Stimulated activated naive CD4-positive, alpha-beta T cell treated with Interleukin-2 at 50 U/mL for 16 hours (primary cell): Measurements from ENCODE around the gene AFAP1L2.
"Not testable (repeated sequence)": the region's sequence is repeated elsewhere in the genome, so short reads cannot be mapped to it uniquely, and the experiment has no call there.

Experiments
- DNase-seq: peaks from one replicate; lab custom pipeline; 2025; lab: John Stamatoyannopoulos, UW

The AFAP1L2 gene

DNA sequence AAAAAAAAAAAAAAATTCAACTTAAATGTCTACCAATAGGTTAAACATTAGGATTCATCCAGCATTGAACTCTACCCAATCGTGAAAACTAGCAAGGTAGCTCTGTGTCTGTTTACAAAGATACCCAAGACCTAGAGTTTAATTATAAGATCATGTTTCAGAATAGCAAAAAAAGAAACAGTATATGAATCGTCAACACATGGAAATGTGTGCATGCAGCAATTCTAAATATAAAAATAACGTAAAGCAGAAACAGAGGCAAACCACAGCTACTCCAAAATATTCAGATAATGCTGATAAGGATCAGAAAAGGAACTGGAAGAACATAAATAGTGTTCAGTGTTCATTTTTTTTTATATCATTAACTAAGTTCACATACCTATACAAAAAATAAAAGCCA lies 68.7 kb downstream of the AFAP1L2 start:
- DNase-seq: no peak

DNA sequence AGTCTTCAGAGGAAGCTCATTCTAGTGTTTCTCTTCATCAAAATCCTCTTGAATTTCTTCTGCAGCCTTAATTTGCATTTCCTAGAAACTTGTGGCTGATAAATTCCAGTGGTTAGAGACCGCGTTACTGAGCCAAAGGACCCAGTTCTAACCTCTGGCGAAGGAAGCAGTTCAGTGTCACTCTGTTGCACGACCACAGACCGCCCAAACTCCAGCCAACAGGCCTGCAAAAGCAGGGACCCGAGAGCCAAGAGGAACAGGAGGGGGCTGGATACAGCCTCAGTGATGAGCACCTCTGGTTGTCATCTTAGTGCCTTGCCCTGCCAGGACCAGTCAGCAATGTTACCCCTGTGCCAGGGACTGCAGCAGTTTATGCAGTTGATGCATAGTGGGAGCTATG lies 70.0 kb downstream of the AFAP1L2 start:
- no peak for DNase-seq

DNA sequence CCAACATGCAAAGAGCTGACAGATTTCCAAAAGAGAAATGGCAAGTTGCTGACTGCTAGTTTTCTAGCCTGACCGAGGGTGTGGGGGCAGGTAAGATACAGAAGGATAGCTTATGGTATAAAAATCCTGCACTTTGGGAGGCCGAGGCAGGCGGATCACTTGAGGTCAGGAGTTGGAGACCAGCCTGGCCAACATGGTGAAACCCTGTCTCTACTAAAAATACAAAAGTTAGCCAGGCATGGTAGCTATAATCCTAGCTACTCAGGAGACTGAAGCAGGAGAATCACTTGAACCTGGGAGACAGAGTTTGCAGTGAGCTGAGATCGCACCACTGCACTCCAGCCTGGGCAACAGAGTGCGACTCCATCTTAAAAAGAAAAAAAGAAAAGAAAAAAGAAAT lies 70.9 kb downstream of the AFAP1L2 start:
- DNase-seq: not testable (repeated sequence)

DNA sequence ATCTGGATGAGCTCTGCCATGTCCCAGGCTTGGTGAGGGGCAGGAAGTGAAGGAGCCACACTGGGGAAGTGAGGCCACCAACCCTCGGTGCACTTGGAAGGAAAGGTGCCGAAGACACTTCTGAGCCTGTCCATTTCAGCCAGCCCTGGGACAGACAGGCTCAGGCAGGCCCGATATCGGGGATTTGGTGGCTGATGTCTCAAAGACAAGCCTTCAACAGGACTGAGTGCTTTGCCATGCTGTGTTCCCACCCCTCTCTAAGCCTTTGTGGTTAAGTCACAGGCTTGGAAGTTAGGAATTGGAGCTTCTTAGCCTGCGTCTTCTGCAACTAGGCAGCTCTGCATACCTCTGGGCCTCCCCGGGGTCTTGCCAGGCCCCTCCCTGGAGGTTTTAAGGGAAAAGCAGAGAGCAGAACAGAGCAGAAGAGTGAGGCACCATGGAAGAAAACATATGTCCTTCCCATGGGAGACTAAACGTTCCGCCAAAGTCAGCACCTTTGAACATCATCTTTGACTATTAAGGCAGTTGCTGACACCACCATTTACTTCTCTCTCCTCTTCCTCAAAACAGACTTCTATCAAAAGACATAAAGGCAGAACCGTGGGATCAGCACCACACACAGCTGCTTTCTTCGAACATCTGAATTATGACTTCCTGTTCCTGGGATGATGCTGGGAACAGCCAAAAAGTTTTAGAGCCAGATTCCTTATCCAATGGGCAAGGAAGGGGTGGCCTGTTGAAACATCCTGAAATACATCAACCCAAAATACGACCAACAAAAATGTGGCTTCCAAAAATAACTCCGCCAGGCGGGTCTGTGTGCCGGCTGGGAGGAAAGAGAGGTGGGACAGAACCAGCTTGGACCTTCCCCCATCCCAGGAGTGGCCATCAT lies 71.8 kb downstream of the AFAP1L2 start:
- no peak for DNase-seq

DNA sequence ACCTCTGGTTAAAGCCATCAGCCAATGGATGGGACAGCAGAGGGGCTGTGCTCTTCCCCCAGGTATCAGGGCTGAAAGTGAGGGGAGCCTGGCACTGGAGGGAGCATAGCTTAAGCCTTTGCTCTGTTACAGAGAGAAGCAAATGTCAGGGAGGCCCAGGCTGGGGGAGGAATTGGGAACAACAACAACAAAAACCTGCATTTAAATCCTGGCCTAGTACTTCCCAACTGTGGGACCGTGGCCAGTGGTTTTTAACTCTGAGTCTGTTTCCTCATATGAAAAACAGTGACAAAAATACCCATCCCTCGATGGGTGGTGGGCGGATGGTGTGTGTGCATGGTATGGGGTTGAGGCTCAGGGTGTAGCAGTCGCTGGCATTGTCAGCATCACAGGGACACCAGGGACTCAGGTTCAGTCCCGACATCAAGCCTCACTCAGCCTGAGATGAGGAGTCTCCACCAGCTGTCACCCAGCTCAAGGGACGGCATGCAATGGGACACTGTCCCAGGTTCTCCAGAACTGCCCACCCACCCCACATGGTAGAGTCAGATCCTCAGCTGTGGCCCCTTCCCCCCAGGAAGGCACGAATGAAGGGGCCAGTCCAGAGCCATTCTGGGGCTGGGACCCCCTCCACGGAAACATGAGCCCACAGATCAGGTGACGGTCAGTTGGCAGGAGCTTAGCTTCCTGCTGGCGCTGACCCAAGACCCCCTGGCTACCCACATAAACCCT lies 74.5 kb downstream of the AFAP1L2 start:
- no peak for DNase-seq

DNA sequence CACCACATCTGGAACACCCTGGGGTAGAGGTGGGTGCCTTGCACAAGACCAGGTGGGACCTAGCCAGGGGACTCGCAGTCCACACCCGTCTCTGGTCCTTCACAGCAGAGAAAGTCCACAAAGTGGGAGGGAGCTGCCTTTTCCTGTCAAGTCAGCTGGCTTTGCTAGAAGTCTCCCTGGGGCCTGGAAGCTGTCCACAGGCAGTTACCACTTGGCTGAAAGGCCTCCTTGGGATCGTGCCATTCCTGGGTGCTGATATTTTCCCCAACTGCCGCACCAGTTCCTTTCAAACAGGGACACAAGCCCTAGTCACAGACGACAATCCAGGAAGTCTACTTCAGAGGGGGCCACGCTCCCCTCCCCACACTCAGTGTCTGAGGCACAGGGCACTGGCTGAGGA lies 75.4 kb downstream of the AFAP1L2 start:
- no peak for DNase-seq

DNA sequence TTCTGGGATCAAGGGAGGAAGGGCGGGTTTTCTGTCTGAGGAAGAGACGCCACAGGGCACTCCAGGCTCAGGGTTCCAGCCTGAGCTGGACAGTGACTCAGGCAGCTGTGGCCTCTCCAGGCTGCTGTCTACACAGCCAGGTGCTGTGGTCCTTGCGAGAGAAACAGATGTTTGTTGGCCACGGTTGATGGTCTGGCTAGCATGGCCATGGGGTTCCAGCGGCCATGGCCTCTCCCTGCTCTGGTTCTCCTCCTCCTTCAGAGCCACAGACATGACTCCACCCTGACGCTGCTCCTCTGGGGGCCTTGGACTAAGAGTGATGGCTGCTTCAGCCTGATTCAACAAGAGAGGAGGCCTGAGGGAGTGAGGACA lies 75.9 kb downstream of the AFAP1L2 start:
- no peak for DNase-seq

DNA sequence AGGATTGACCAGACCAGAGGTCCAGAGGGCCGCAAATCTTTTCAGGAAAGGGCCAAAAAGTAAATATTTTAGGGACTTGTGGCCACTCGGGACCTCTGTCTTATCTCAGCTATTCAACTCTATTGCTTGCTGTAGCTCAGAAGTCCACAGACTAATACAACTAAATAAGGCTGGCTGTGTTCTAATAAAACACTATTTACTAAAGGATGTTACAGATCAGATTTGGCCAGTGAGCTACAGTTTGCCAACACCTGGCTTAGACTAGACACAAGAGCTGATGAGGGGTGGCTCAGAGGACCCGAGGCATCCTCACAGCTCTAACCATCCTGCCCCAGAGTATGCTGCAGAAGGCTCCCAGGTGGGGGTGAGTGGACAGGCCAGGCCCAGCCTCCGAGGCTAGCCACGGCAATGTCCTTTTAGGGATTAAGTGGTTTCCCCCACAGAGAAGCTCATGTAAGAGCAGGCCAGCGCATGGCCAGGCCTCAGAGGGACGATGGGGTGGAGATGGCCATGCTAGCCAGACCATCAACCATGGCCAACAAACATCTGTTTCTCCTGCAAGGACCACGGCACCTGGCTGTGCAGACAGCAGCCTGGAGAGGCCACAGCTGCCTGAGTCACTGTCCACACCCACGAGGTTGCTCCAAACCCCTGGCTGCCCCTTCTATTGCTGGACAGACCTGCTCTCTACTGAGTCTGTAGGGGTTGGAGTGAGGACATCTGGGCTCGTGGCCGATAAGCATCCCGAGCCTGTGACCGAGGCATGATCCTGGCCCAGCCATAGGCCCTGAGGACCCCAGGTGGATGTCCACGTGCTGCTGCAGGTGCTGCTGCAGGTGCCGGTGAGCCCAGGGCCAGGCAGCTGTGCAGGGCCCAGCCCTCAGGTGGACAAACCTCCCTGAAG lies 76.5 kb downstream of the AFAP1L2 start:
- no peak for DNase-seq

DNA sequence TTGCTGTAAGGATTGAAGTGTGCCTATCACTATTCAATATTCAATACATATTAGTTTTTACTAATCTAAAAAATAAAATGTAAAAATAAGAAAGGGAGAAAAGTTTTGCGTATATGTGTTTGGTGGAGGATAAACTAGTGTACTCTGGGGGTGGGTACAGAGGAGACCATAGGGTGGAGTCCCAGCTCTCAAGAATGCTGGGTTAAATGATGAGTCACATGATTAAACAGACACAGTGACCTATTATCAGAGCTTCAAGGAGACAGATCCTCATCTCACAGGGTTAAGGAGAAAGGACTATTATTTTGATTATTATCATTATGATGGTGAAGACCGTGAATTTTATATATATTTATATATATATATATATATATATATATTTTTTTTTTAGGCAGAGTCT lies 77.5 kb downstream of the AFAP1L2 start:
- DNase-seq: no peak

DNA sequence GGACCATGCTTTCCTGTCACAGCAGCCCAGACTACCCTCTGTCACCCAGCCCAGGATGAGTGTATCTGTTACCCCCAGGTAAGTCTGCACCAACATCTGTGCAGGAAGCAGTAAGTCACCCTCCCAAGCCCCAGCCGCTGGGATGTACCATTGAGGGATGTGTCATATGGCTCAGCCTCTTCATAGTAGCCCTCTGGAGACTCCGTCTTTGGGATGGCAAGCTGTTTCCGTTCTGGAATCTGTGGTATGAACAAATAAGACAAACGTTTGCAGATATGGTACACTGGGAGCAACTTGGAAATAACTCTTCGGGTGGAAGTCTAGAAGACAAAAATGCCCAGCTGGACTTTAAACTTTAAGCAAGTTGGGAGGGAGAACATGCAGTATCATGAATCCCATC lies 81.3 kb downstream of the AFAP1L2 start:
- DNase-seq: no peak

DNA sequence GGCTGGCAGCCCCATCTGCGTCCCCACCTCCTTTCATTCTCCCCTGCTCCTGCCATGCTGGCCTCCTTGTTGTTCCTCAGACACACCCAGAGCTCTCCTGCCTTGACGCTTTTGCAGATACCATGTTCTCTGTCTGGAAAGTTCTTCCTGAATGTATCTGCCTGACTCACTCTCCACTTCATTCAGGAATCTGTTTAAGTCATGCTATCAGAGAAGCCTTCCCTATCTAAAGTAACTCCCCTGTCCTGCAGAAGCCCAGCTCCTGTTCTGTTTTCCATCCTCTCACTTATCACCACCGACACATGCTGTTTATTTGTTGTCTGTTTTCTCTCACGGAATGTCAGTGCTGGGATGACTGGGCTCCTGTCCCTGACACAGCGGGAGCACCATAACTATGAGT lies 82.0 kb downstream of the AFAP1L2 start:
- no peak for DNase-seq

DNA sequence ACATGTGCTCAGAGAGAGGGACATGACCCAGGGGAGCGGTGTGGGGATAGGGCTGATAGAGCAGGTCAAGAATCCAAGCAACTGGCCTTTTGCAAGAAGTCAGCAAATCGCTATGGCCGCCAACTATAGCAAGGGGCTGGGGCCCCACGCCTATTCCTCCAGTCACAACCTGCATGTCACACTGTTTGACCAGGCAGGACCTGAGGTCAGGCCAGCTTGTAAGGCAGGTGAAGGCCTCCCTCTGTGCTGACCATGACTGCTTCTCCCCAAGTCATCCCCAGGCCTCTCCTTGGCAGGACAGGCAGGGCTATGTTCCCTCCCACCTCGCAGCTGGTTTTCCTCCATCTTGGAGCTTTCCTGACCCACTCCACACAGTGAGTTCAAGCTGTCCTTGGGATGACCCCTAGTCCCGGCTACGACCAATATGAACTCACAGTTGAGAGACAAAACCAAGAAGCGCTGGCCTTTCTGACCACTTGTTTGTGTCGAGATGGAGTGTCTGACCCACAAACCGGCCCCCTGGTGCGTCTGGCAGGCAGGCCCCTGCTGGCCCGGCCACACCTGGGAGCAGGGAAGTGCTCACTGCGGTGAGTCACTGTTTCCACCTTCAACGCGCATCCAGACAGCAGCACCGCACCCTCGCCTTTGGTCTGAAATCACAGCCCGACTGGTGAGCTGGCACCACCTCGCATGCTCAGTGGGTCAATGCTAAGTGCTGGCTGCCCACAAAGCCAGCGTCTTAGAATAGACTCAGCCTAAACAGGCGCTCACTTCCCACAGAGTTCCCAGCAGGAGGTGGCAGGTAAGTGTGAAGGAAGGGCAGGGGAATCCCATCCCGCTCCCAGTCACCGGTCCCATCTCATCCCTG lies 83.8 kb downstream of the AFAP1L2 start:
- DNase-seq: no peak

DNA sequence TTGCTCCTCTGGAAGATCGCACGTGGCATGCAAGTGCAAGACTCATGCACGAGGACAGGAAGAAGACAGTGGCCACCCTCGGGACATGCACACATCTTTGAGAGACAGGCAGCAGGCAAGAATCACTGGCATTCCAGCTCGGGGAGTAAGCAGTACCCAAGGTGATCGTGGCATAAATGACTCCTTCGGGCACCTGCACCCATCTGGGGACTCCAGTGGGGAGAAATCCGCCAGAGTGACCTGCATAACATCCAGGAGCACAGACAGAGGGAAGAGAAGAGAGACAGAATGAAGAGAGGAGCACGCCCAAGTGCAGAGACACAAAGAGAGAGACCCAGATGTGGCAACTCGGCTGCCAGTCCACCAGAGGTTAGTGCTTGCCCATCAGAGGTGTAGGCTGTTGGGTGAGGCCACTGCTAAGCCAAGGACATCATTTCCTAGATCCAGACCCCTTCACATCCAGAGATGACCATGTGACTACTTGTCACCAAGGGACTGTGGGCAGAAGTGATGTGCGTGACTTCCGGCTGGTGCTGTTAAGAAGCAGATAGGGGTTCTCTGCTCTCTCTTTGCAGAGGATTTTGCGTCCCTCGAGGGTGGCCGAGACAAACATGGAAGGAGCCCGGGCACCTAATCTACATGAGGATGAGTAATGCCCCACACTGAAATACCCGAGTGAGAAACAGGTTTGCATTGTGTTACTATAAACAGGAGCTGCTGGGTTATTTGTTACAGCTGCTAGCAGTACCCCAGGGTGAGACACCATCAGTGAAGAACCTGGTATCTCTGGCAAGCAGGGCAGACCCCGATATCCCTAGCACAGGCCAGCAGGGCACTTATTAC lies 84.7 kb downstream of the AFAP1L2 start:
- no peak for DNase-seq

DNA sequence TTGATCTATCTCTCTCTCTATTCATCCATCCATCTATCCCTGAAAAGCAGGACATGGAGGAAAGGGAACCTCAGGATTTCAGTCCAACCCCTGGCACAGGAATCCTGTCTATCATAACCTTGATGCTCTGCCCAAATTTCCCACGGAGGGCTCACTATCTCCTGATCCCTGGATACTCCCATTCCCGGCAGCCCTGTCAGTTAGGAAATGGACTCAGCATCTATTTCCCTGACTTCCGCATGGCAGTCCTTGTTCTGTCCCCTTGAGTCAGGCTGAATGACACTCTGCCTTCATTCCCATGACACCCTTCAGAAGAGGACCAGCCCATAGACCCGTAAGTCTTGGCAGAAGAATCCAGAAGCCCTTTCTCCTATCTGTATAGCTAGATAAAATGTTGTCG lies 87.6 kb downstream of the AFAP1L2 start:
- no peak for DNase-seq

DNA sequence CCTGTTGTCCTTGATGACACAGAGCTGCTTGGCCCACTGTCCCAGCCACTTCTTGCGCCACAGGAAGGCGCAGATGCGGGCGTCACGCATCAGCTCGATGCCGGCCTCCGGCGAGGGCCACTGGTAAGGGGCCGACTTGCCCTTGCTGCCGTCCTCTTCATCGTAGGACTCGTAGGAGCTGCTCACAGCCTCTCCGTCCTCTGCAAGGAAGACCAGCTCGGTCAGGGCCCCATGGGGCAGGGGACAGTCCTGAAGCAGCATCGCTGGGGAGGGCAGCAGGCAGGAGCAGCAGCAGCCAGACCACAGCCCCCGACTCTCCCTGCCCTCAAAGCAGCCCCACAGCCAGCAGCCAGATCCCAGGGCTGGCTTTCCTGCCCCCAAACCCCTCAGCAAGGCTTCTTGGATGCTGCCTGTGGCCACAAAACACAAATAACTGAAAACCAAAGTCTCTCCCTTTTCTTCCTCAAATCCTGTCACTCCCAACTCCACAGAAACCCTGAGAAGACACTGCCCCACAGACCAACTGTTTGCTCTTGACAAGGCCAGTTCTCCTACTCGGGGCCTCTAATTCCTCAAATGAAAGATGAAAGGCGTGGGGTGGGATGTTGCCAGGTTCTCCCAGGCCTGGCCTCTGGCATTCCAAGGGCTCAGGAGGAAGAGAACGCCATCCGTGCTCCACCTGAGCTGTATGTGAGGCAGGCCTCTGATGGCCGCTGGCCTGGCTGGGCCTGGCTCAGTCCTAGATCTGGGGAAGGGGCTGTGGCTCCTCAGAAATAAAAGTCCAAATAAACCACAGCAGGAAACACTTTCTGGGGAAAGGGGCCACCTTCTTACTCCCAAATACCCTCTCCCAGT lies 88.5 kb downstream of the AFAP1L2 start:
- no peak for DNase-seq

DNA sequence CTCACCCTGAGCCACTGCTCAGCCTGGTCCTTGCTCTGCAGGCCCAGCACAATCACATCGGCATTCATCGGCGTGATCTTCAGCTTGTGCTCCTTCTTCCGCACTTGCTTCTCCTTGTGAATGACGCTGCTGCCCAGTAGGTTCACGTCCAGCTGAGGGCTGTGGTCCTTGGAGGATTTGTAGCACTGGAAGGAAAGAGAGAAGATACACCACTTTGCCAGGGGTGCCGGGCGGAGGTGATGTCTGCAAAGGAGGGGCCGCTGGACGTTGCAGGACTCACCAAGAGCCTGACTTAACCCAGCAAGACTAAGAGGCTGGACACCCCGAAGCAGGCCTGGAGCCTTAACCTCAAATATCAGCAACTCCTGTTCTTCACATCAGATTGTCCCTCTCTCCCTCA lies 90.4 kb downstream of the AFAP1L2 start:
- no peak for DNase-seq

DNA sequence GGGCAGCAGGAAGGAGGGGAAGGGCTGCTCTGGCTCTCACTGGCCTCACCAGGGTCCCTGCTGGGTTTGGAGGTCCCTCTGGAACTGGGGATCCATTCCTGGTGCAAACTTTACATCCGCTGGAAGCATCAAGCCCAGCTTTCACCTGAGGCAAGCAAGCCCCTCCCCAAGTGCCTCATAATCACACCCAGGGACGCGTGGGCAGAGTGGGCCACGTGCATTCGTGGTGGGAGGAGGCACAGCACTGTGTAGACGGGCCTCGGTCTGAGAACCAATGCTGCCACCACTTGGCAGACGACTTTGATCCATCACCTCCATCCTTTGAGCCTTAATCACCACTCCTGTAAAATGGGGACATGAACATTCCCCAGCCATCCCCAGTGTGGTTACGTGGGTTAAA lies 91.2 kb downstream of the AFAP1L2 start:
- DNase-seq: no peak

DNA sequence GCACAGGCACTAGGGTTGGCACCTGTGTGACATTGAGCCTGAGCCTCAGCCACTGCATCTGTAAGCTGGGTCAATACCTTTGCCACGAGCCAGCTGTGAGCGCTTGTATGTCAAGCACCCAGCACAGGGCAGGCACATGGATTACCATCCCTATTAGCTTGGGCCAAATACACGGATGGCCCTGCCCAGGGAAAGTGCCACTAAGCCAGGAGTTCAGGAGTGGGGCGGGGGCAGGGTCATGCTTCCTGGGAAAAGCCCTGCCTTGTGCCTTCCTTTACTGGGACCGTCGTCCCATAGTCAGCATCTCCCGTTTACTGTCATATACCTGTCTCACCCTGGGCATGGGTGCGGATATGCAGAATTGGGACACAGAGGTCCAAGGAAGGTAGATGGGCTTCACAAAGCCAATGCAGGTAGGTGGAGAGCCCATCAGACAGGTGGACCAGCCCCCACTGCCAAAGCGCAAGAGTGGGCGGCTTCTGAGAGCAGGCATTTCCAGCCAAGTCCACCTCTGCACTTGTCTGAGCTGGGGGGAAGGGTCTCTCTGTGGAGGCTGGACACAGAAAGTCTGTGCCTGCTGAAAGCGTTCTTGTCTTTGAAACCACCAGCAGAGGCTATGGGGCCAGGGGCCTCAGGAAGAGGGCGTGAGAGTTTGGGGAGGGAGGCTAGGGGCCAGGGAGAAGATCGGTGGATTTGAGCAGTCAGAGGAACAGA lies 92.6 kb downstream of the AFAP1L2 start:
- no peak for DNase-seq

DNA sequence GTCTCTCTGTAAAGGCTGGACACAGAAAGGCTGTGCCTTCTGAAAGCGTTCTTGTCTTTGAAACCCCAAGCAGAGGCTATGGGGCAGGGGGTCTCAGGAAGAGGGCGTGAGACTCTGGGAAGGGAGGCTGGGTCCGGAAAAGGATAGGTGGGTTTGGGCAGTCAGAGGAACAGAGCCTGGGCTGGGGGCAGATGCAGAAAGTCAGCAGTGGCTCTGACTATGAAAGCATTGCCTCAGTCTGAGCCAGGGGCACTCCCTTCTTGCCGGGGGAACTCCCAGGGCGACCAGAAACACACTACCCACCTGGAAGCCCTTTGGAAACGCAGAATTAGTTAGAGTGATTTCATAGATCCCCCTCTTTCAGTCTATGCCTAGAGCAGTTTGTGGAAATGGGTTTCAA lies 93.3 kb downstream of the AFAP1L2 start:
- DNase-seq: no peak
